Tibial nerve (tissue), 3 donors: ENCODE measurements around the gene BTBD9.

Experiments used
- POLR2A ChIP-seq, 2 donors: fragments of 450-650 bp; IDR thresholded peaks; one replicate each; pipeline ENCODE4 v1.6.1; 2017; ENCODE audit warnings: antibody characterized with exemption in 2 of 2, mild to moderate bottlenecking in 2 of 2, moderate library complexity in 2 of 2
- TF ChIP-seq, protein P1 (sequence below), 5 experiments: fragments of 200-600 bp in 3 of 5; fragments of 450-650 bp in 2 of 5; sonication (generic) in 3 of 5; IDR thresholded peaks; one replicate each; pipeline ENCODE4 v1.5.1; 2016 to 2019; ENCODE audit warnings: antibody characterized with exemption in 5 of 5, mild to moderate bottlenecking in 3 of 5, moderate library complexity in 2 of 5

GRCh38 chr6:38404355-38404754 is 235.4 kb downstream of the BTBD9 start:
- no peak for TF ChIP-seq POLR2A (IDR thresholded peaks at IDR 0.05)
- TF ChIP-seq, protein P1, sequence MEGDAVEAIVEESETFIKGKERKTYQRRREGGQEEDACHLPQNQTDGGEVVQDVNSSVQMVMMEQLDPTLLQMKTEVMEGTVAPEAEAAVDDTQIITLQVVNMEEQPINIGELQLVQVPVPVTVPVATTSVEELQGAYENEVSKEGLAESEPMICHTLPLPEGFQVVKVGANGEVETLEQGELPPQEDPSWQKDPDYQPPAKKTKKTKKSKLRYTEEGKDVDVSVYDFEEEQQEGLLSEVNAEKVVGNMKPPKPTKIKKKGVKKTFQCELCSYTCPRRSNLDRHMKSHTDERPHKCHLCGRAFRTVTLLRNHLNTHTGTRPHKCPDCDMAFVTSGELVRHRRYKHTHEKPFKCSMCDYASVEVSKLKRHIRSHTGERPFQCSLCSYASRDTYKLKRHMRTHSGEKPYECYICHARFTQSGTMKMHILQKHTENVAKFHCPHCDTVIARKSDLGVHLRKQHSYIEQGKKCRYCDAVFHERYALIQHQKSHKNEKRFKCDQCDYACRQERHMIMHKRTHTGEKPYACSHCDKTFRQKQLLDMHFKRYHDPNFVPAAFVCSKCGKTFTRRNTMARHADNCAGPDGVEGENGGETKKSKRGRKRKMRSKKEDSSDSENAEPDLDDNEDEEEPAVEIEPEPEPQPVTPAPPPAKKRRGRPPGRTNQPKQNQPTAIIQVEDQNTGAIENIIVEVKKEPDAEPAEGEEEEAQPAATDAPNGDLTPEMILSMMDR (IDR thresholded peaks at IDR 0.05): no peak
